Trophoblast cell (in vitro differentiated cells and primary cell): ENCODE results near the gene AKAP6.

Experiments used
- DNase-seq, 2 donors: peaks; one replicate each; pipeline ENCODE4 v3.0.0-alpha.2; 2016
- H2AFZ ChIP-seq: 2 replicates; pipeline ENCODE4 v1.6.1; 2013; ENCODE audit warnings: low read length, moderate library complexity, mild to moderate bottlenecking; ENCODE audit not compliant: insufficient read depth, poor library complexity
- H2AK5ac ChIP-seq: 2 replicates; pipeline ENCODE4 v1.6.1; 2013; ENCODE audit warnings: mild to moderate bottlenecking, low read length
- H2BK120ac ChIP-seq: 2 replicates; pipeline ENCODE4 v1.6.1; 2013; ENCODE audit warnings: low read length, mild to moderate bottlenecking, moderate library complexity; ENCODE audit not compliant: insufficient read depth, poor library complexity
- H2BK12ac ChIP-seq: 2 replicates; pipeline ENCODE4 v1.6.1; 2013; ENCODE audit warnings: mild to moderate bottlenecking, low read length, moderate library complexity
- H2BK5ac ChIP-seq: 2 replicates; pipeline ENCODE4 v1.6.1; 2013; ENCODE audit warnings: low read length, low read depth, moderate library complexity, mild to moderate bottlenecking; ENCODE audit not compliant: poor library complexity
- H3K14ac ChIP-seq: 2 replicates; pipeline ENCODE4 v1.6.1; 2013; ENCODE audit warnings: mild to moderate bottlenecking, low read length
- H3K18ac ChIP-seq: 2 replicates; pipeline ENCODE4 v1.6.1; 2013; ENCODE audit warnings: mild to moderate bottlenecking, low read length
- H3K23ac ChIP-seq: 2 replicates; pipeline ENCODE4 v1.6.1; 2013; ENCODE audit warnings: low read length
- H3K27ac ChIP-seq: 2 replicates; pipeline ENCODE4 v1.5.1; 2013; ENCODE audit warnings: low read depth, mild to moderate bottlenecking, inconsistent platforms, low read length, moderate library complexity
- H3K27me3 ChIP-seq: 2 replicates; pipeline ENCODE4 v1.6.1; 2013; ENCODE audit warnings: inconsistent platforms, mild to moderate bottlenecking, low read length, moderate library complexity; ENCODE audit not compliant: insufficient read depth
- H3K36me3 ChIP-seq, 2 experiments: 1 replicate in 1 of 2; 2 replicates in 1 of 2; pipeline ENCODE4 v1.6.1; 2013; ENCODE audit warnings: low read length in 2 of 2, mild to moderate bottlenecking in 2 of 2, moderate library complexity in 1 of 2; ENCODE audit not compliant: insufficient read depth in 2 of 2, control insufficient read depth in 1 of 2
- H3K4ac ChIP-seq: 2 replicates; pipeline ENCODE4 v1.6.1; 2013; ENCODE audit warnings: low read depth, mild to moderate bottlenecking, low read length, moderate library complexity
- H3K4me1 ChIP-seq, 2 experiments: 1 replicate in 1 of 2; 2 replicates in 1 of 2; pipeline ENCODE4 v1.6.1; 2013; ENCODE audit warnings: low read length in 2 of 2, mild to moderate bottlenecking in 2 of 2, moderate library complexity in 1 of 2; ENCODE audit not compliant: insufficient read depth in 2 of 2, control insufficient read depth in 1 of 2
- H3K4me2 ChIP-seq: 2 replicates; pipeline ENCODE4 v1.6.1; 2013; ENCODE audit warnings: inconsistent platforms, mild to moderate bottlenecking, low read length, moderate library complexity
- H3K4me3 ChIP-seq: 2 replicates; pipeline ENCODE4 v1.5.1; 2013; ENCODE audit warnings: mild to moderate bottlenecking, low read depth, low read length, inconsistent platforms
- H3K79me1 ChIP-seq: one replicate; pipeline ENCODE4 v1.6.1; 2013; ENCODE audit warnings: low read length
- H3K79me2 ChIP-seq: 2 replicates; pipeline ENCODE4 v1.6.1; 2013; ENCODE audit warnings: low read length, mild to moderate bottlenecking; ENCODE audit not compliant: control insufficient read depth, insufficient read depth, poor library complexity
- H3K9ac ChIP-seq: 2 replicates; pipeline ENCODE4 v1.6.1; 2013; ENCODE audit warnings: mild to moderate bottlenecking, low read length
- H3K9me3 ChIP-seq: 2 replicates; pipeline ENCODE4 v1.6.1; 2013; ENCODE audit warnings: low read depth, mild to moderate bottlenecking, control low read depth, inconsistent platforms, low read length; ENCODE audit not compliant: insufficient read depth
- H4K12ac ChIP-seq: 2 replicates; pipeline ENCODE4 v1.6.1; 2013; ENCODE audit warnings: low read depth, mild to moderate bottlenecking, low read length, moderate library complexity
- H4K8ac ChIP-seq: 2 replicates; pipeline ENCODE4 v1.6.1; 2013; ENCODE audit warnings: low read depth, mild to moderate bottlenecking, low read length, moderate library complexity
- H4K91ac ChIP-seq: one replicate; pipeline ENCODE4 v1.6.1; 2013; ENCODE audit warnings: low read depth, mild to moderate bottlenecking, low read length, moderate library complexity
- WGBS: extraction: QIAGEN DNeasy Blood & Tissue Kit; methylation state at CpG from one replicate; pipeline ENCODE4 v1.1.7; 2013; ENCODE audit warnings: missing lambda C conversion rate; ENCODE audit not compliant: insufficient read length, insufficient coverage; ENCODE audit errors: extremely low coverage; 5-methylcytosine and 5-hydroxymethylcytosine counted together

AKAP6 gene

GRCh38 chr14:32422440-32422839 lies 93.3 kb downstream of the AKAP6 start:
- H3K23ac ChIP-seq = no peak overlapping the region
- H3K4me3 ChIP-seq = no peak overlapping the region
- no peak overlapping the region for H2BK12ac ChIP-seq
- H3K79me2 ChIP-seq = no peaks in the 10 kb centered on the region
- H3K27ac ChIP-seq = no peak overlapping the region
- no peak overlapping the region for H3K9ac ChIP-seq
- no peak overlapping the region for H4K12ac ChIP-seq
- peaks cover 0 to 3% of the 10 kb centered on the region in 2 experiments for H3K4me1 ChIP-seq
- H4K8ac ChIP-seq = no peak overlapping the region
- H2BK120ac ChIP-seq = no peak overlapping the region
- no peak overlapping the region for H3K4me2 ChIP-seq
- H2AK5ac ChIP-seq = no peak overlapping the region
- H3K14ac ChIP-seq = no peak overlapping the region
- H3K36me3 ChIP-seq = no peaks in the 10 kb centered on the region
- no peak for DNase-seq
- H3K27me3 ChIP-seq = no peaks in the 10 kb centered on the region
- no peak overlapping the region for H2AFZ ChIP-seq
- H2BK5ac ChIP-seq = no peak overlapping the region
- H3K18ac ChIP-seq = no peak overlapping the region
- H4K91ac ChIP-seq = no peak overlapping the region
- H3K4ac ChIP-seq = no peak overlapping the region
- H3K79me1 ChIP-seq = peaks cover 1% of the 10 kb centered on the region
- no peaks in the 10 kb centered on the region for H3K9me3 ChIP-seq

- Histone ChIP-seq H3K9ac (no peak overlapping the region), H4K91ac (no peak overlapping the region), H3K4me3 (no peak overlapping the region), H2BK12ac (no peak overlapping the region), H2AK5ac (no peak overlapping the region), H3K4ac (no peak overlapping the region), H4K8ac (no peak overlapping the region), H2BK5ac (no peak overlapping the region), H3K14ac (no peak overlapping the region), H3K36me3 (no peaks in the 10 kb centered on the region), H3K9me3 (no peaks in the 10 kb centered on the region), H2AFZ (no peak overlapping the region), H3K18ac (no peak overlapping the region), H3K27me3 (no peaks in the 10 kb centered on the region), H3K4me1 (peaks cover 0 to 3% of the 10 kb centered on the region in 2 experiments), H4K12ac (no peak overlapping the region), H3K4me2 (no peak overlapping the region), H3K79me2 (no peaks in the 10 kb centered on the region), H2BK120ac (no peak overlapping the region), H3K79me1 (peaks cover 1% of the 10 kb centered on the region), H3K27ac (no peak overlapping the region), H3K23ac (no peak overlapping the region)
- no CpG with 5 or more reads among the region's 1 CpG for WGBS
- no peak for DNase-seq
Measured at GRCh38 chr14:32426028-32426427, 96.9 kb downstream of the AKAP6 start.

DNA sequence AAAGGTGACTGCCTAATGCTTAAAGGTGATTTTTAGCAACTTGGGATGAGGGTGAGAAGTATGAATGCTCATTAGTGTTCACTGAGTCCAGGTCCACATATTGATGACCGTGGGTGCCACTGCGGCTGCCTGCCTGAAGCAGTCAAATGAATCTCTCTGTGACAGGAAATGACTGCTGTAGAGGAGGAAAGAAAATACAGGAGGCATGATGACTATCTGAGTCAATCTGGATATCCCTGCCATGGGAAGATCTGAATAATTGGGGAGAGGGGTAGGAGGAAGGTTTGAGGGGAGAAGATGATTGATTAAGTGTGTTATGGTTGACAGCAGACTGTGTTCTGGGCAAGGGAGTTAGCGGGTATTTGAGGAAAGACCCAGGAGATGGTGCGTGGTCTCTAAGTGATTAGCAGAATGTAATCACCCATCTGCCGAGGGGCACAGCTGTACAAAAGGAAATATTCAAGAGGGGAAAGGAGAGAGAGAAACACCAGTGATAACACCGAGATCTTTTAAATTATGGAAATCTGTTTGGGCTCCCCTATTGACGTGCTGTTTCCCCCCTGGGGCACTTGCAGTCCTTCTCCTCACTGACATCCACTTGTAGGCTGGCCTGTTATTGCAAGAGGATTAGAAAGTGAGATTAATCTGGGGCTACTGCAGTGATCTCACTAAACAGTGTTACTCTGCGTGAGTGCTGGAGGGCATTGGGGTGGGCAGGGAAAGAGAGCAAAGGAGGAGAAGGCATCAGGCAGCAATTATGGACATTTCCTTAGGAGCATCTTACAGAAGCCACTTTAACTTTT lies 97.7 kb downstream of the AKAP6 start:
- no peak overlapping the region for H3K14ac ChIP-seq
- no peaks in the 10 kb centered on the region for H3K79me2 ChIP-seq
- H2BK5ac ChIP-seq = no peak overlapping the region
- no peak overlapping the region for H3K27ac ChIP-seq
- H3K18ac ChIP-seq = no peak overlapping the region
- no peak for DNase-seq
- no peak overlapping the region for H3K4ac ChIP-seq
- H4K91ac ChIP-seq = no peak overlapping the region
- no peak overlapping the region for H3K9ac ChIP-seq
- no peak overlapping the region for H3K23ac ChIP-seq
- no peak overlapping the region for H2AK5ac ChIP-seq
- no peak overlapping the region for H2BK120ac ChIP-seq
- no peak overlapping the region for H3K4me3 ChIP-seq
- H2AFZ ChIP-seq = no peak overlapping the region
- H3K79me1 ChIP-seq = peaks cover 1% of the 10 kb centered on the region
- no peaks in the 10 kb centered on the region for H3K36me3 ChIP-seq
- H3K27me3 ChIP-seq = no peaks in the 10 kb centered on the region
- H4K12ac ChIP-seq = no peak overlapping the region
- H3K9me3 ChIP-seq = no peaks in the 10 kb centered on the region
- H3K4me1 ChIP-seq = peaks cover 0 to 3% of the 10 kb centered on the region in 2 experiments
- no peak overlapping the region for H3K4me2 ChIP-seq
- H2BK12ac ChIP-seq = no peak overlapping the region
- WGBS = no CpG with 5 or more reads among the region's 8 CpGs
- H4K8ac ChIP-seq = no peak overlapping the region

- no peak overlapping the region for H3K14ac ChIP-seq
- peaks cover 4% of the 10 kb centered on the region for H3K79me1 ChIP-seq
- H3K9me3 ChIP-seq = no peaks in the 10 kb centered on the region
- peaks cover 0 to 3% of the 10 kb centered on the region in 2 experiments for H3K4me1 ChIP-seq
- H4K12ac ChIP-seq = no peak overlapping the region
- no peak overlapping the region for H3K23ac ChIP-seq
- no peaks in the 10 kb centered on the region for H3K27me3 ChIP-seq
- no peak overlapping the region for H3K9ac ChIP-seq
- no CpG with 5 or more reads among the region's 4 CpGs for WGBS
- no peak overlapping the region for H3K4me3 ChIP-seq
- peak overlapping the region; percentile 34 for H2BK12ac ChIP-seq
- no peak overlapping the region for H3K4ac ChIP-seq
- no peak overlapping the region for H2BK120ac ChIP-seq
- DNase-seq = no peak
- H4K91ac ChIP-seq = no peak overlapping the region
- H3K36me3 ChIP-seq = no peaks in the 10 kb centered on the region
- H3K27ac ChIP-seq = no peak overlapping the region
- H2AK5ac ChIP-seq = no peak overlapping the region
- H3K4me2 ChIP-seq = no peak overlapping the region
- H3K18ac ChIP-seq = no peak overlapping the region
- no peak overlapping the region for H4K8ac ChIP-seq
- no peaks in the 10 kb centered on the region for H3K79me2 ChIP-seq
- no peak overlapping the region for H2AFZ ChIP-seq
- no peak overlapping the region for H2BK5ac ChIP-seq
Measured at GRCh38 chr14:32427726-32428528, 98.8 kb downstream of the AKAP6 start.
